Measurements from ENCODE around the gene NLRP12.
"Not testable (repeated sequence)": the region's sequence is repeated elsewhere in the genome, so short reads cannot be mapped to it uniquely, and the experiment has no call there.

The NLRP12 gene

GRCh38 chr19:53824134-53824611 is at the start of gene NLRP12:
TSS of gene NLRP12 (minus strand) at chr19:53824314. CDS start at chr19:53824174, 140 bp downstream.
- no peak for TF ChIP-seq POLR2A (IDR thresholded peaks at IDR 0.05; ENCODE audit: low read depth, low read length)

GRCh38 chr19:53872762-53873161 is 48.6 kb upstream of the NLRP12 start:
- no peak for TF ChIP-seq POLR2A (IDR thresholded peaks at IDR 0.05; ENCODE audit: low read depth, low read length)
- FAIRE-seq (no peak), DNase-seq (ENCODE audit: insufficient read length, low spot score) (no peak)

More at GRCh38 chr19:53824134-53824611, at the start of gene NLRP12:
- DNase-seq (ENCODE audit: insufficient read length, low spot score) (no peak), FAIRE-seq (no peak)

- DNase-seq (ENCODE audit: insufficient read length, low spot score) (no peak), FAIRE-seq (no peak)
- TF ChIP-seq POLR2A (IDR thresholded peaks at IDR 0.05; ENCODE audit: low read depth, low read length), result no peak
Observed at GRCh38 chr19:53871454-53871853, 47.3 kb upstream of the NLRP12 start.

- no peak for TF ChIP-seq POLR2A (IDR thresholded peaks at IDR 0.05; ENCODE audit: low read depth, low read length)
- DNase-seq (ENCODE audit: insufficient read length, low spot score), result no peak
Observed at GRCh38 chr19:53870485-53870844, 46.4 kb upstream of the NLRP12 start.

GRCh38 chr19:53869805-53870484 is 45.8 kb upstream of the NLRP12 start:
- FAIRE-seq; DNase-seq (ENCODE audit: insufficient read length, low spot score): not testable (repeated sequence)

More at GRCh38 chr19:53870485-53870844, 46.4 kb upstream of the NLRP12 start:
- no peak for FAIRE-seq

- no peak for FAIRE-seq
- peak; percentile 55; the same call in 1 of the 2 replicates for TF ChIP-seq POLR2A (IDR thresholded peaks at IDR 0.05; ENCODE audit: low read depth, low read length)
- peak; percentile 99 for DNase-seq (ENCODE audit: insufficient read length, low spot score)
Observed at GRCh38 chr19:53868892-53869804, 45.0 kb upstream of the NLRP12 start.

- peak; percentile 27; the same call in 1 of the 2 replicates for TF ChIP-seq POLR2A (IDR thresholded peaks at IDR 0.05; ENCODE audit: low read depth, low read length)
- DNase-seq (ENCODE audit: insufficient read length, low spot score), result peak; percentile 94
- no peak for FAIRE-seq
Observed at GRCh38 chr19:53868091-53868891, 44.2 kb upstream of the NLRP12 start.

GRCh38 chr19:53867225-53868090 is 43.3 kb upstream of the NLRP12 start, which contains the start of gene MYADM:
TSS of gene MYADM (plus strand) at chr19:53867883. CDS start at chr19:53873530, 5,647 bp downstream.
- DNase-seq (ENCODE audit: insufficient read length, low spot score) (peak; percentile 100), FAIRE-seq (peak; percentile 11)
- TF ChIP-seq POLR2A (IDR thresholded peaks at IDR 0.05; ENCODE audit: low read depth, low read length), result peak; percentile 58

- DNase-seq (ENCODE audit: insufficient read length, low spot score) (no peak), FAIRE-seq (no peak)
- no peak for TF ChIP-seq POLR2A (IDR thresholded peaks at IDR 0.05; ENCODE audit: low read depth, low read length)
Observed at GRCh38 chr19:53866865-53867224, 42.7 kb upstream of the NLRP12 start.

GRCh38 chr19:53865918-53866864 is 42.1 kb upstream of the NLRP12 start:
- FAIRE-seq, result no peak
- DNase-seq (ENCODE audit: insufficient read length, low spot score), result peak; percentile 87
- TF ChIP-seq POLR2A (IDR thresholded peaks at IDR 0.05; ENCODE audit: low read depth, low read length), result peak; percentile 76

- no peak for TF ChIP-seq POLR2A (IDR thresholded peaks at IDR 0.05; ENCODE audit: low read depth, low read length)
- DNase-seq (ENCODE audit: insufficient read length, low spot score) (no peak), FAIRE-seq (no peak)
Observed at GRCh38 chr19:53865523-53865917, 41.4 kb upstream of the NLRP12 start.

Measured in H54 (cell line).